K562 (cell line): ENCODE measurements around the gene TMCO2.

Experiments
- BHLHE40 ChIP-seq: IDR thresholded peaks from 2 replicates; pipeline ENCODE4 v1.6.1; 2011; ENCODE audit warnings: low read length, improper control_type of control experiment
- DPF2 ChIP-seq: fragments of 450-650 bp; IDR thresholded peaks from 2 replicates; pipeline ENCODE4 v1.6.1; 2016
- MXI1 ChIP-seq: IDR thresholded peaks from 2 replicates; pipeline ENCODE4 v1.6.1; 2011; ENCODE audit warnings: low read depth, mild to moderate bottlenecking, improper control_type of control experiment, low read length
- USF2 ChIP-seq: sonication (generic); formaldehyde crosslinking; IDR thresholded peaks from 2 replicates; pipeline ENCODE4 v1.5.0; 2020; ENCODE audit warnings: missing genetic modification reagents
- ZBTB33 ChIP-seq: sonication (generic); formaldehyde crosslinking; IDR thresholded peaks from 2 replicates; pipeline ENCODE4 v1.8.1; 2023; ENCODE audit warnings: mild to moderate bottlenecking, missing genetic modification reagents
- ZFP1 ChIP-seq: fragments of 450-650 bp; formaldehyde crosslinking; IDR thresholded peaks from 2 replicates; pipeline ENCODE4 v1.4.0; 2020; ENCODE audit warnings: mild to moderate bottlenecking, mixed read lengths

- no peak for TF ChIP-seq ZFP1 (CRISPR knock-in tag)
- TF ChIP-seq DPF2 = no peak
- TF ChIP-seq MXI1 = no peak
- TF ChIP-seq ZBTB33 (CRISPR knock-in tag) = no peak
- TF ChIP-seq USF2 (CRISPR knock-in tag) = no peak
- TF ChIP-seq BHLHE40 = no peak
These were observed 51.9 kb downstream of the TMCO2 start for GRCh38 chr1:40299366-40300248.
